ENCODE measurements around the gene TSPAN15. TPM values are rescaled to one million over a fixed set of nuclear protein-coding genes. Genes with fewer than 3 reads are reported as not detected.

Gene TSPAN15
- polyA plus RNA-seq, 1 donor (not counting 4 experiments of a cell fraction or from before 2014, with no cell fraction given): 2.1 TPM

DNA sequence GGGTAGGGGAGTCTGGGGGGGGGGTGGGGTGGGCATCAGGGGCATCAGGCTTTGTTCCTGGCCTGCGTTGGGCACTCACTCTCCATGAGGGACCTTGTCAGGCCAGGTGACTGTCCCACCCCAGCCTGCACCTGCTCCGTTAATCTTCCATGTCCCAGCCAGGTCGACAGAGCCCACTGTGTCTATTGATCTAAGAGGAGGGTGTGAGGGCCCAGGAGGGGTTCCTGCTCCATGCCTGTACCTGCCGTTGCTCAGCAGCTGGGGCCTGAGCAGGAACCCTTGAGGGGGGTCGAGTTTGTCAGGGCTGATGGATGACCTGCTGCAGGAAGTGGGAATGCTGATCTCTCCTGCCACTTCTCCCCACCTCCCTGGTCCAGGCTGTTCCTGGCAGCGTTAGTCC lies 103.3 kb downstream of the TSPAN15 start:
- Histone ChIP-seq H3K9ac (ENCODE audit: control insufficient read depth, extremely low read depth, insufficient read depth, low read length) (no peak overlapping the region), H3K4me2 (ENCODE audit: control insufficient read depth, extremely low read depth, insufficient read depth, low read depth, low read length) (no peak overlapping the region), H3K9me1 (ENCODE audit: control insufficient read depth, extremely low read depth, insufficient read depth, low read length) (no peaks in the 10 kb centered on the region), H3K27me3 (ENCODE audit: control insufficient read depth, extremely low read depth, insufficient read depth, low read length) (peaks cover 8% of the 10 kb centered on the region), H3K79me2 (ENCODE audit: control insufficient read depth, insufficient read depth, low read length) (no peaks in the 10 kb centered on the region), H3K9me3 (ENCODE audit: control insufficient read depth, low read depth, low read length) (peaks cover 6% of the 10 kb centered on the region), H3K36me3 (ENCODE audit: control insufficient read depth in 2 of 2, extremely low read depth in 1 of 2, insufficient read depth in 2 of 2, low read length in 2 of 2) (no peaks in the 10 kb centered on the region), H3K4me3 (ENCODE audit: control insufficient read depth in 2 of 3, extremely low read depth in 1 of 3, insufficient read depth in 2 of 3, low read depth in 1 of 3, low read length in 3 of 3) (no peak overlapping the region), H4K20me1 (ENCODE audit: control insufficient read depth, extremely low read depth, insufficient read depth, low read length) (no peaks in the 10 kb centered on the region), H2AFZ (ENCODE audit: control insufficient read depth, low read length) (no peak overlapping the region), H3K4me1 (ENCODE audit: control insufficient read depth, extremely low read depth, insufficient read depth, low read length) (no peaks in the 10 kb centered on the region), H3K27ac (ENCODE audit: control insufficient read depth, insufficient read depth, low read length) (no peak overlapping the region)
- no peak for TF ChIP-seq EZH2 (IDR thresholded peaks at IDR 0.05; ENCODE audit: low read length)
- TF ChIP-seq, protein P1, sequence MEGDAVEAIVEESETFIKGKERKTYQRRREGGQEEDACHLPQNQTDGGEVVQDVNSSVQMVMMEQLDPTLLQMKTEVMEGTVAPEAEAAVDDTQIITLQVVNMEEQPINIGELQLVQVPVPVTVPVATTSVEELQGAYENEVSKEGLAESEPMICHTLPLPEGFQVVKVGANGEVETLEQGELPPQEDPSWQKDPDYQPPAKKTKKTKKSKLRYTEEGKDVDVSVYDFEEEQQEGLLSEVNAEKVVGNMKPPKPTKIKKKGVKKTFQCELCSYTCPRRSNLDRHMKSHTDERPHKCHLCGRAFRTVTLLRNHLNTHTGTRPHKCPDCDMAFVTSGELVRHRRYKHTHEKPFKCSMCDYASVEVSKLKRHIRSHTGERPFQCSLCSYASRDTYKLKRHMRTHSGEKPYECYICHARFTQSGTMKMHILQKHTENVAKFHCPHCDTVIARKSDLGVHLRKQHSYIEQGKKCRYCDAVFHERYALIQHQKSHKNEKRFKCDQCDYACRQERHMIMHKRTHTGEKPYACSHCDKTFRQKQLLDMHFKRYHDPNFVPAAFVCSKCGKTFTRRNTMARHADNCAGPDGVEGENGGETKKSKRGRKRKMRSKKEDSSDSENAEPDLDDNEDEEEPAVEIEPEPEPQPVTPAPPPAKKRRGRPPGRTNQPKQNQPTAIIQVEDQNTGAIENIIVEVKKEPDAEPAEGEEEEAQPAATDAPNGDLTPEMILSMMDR (optimal IDR thresholded peaks at IDR 0.05 in 1 of 3, IDR thresholded peaks at IDR 0.05 in 1 of 3, conservative IDR thresholded peaks at IDR 0.05 in 1 of 3; ENCODE audit: extremely low read depth in 1 of 3, insufficient read depth in 2 of 3, low read length in 3 of 3): no peak
- no peak for DNase-seq (ENCODE audit: low read depth, low spot score)
- dilution Hi-C loops (cut with MboI; ENCODE audit: extremely low pct_ligation_motif_present, low sequenced_read_pairs): no loop called here
- no peak for FAIRE-seq

Other genes with a start within 250 kb of the TSPAN15 start
- 0.33 to 0.37 TPM (median 0.36 TPM) in 3 replicates for gene HKDC1, start 231.1 kb upstream of the TSPAN15 start, polyA plus RNA-seq
- gene HK1, start 173.0 kb upstream of the TSPAN15 start, polyA plus RNA-seq: 90.9 to 113 TPM (median 106 TPM) in 3 replicates
- 0.05 to 0.11 TPM (median 0.07 TPM) in 3 replicates for gene TACR2, start 34.5 kb upstream of the TSPAN15 start, polyA plus RNA-seq
- gene NEUROG3, start 122.0 kb downstream of the TSPAN15 start, polyA plus RNA-seq: not detected in 3 replicates
- 7.7 to 8.3 TPM (median 7.9 TPM) in 3 replicates for gene FAM241B, start 178.8 kb downstream of the TSPAN15 start, polyA plus RNA-seq